HepG2 (cell line): ENCODE results near the gene DNAJC2. TPM values are rescaled to one million over a fixed set of nuclear protein-coding genes. Genes with fewer than 3 reads are reported as not detected.

ENCODE experiments used
- ATAC-seq: fragments of 200-7000 bp; cut with Tn5 transposase; 3 replicates; pipeline ENCODE4 v1.9.1; 2020; ENCODE audit warnings: mild to moderate bottlenecking, moderate library complexity
- BruUV-seq: library from RNA; stranded (reverse); fragments of 400-500 nt; replicated peaks from 2 replicates; lab custom pipeline; 2021; lab: Mats Ljungman, UMichigan
- CTCF ChIA-PET: fragments of 300-600 bp; formaldehyde crosslinking; extraction: SDS; loops from one replicate; lab custom pipeline; 2021; ENCODE audit warnings: low total read pairs, inconsistent platforms, low intra/inter-chr PET ratio; lab: Yijun Ruan, JAX
- POLR2A ChIA-PET: fragments of 350-600 bp; sonication (Branson Sonifier 250); formaldehyde crosslinking; loops from one replicate; lab custom pipeline; 2020; ENCODE audit warnings: antibody characterized with exemption, inconsistent platforms; lab: Yijun Ruan, JAX
- DNase-seq: peaks from one replicate; pipeline ENCODE4 v3.0.0-alpha.2; 2015; ENCODE audit warnings: low spot score
- FAIRE-seq: peaks from 3 replicates; lab custom pipeline; 2011; peaks lifted over from hg19 to GRCh38; lab: Jason Lieb, UNC
- H2AFZ ChIP-seq: one replicate; pipeline ENCODE4 v1.6.1; 2011; ENCODE audit warnings: low read length, inconsistent platforms
- H3K27ac ChIP-seq: fragments of 300-600 bp; 3 replicates; pipeline ENCODE4 v1.8.0; 2011; ENCODE audit warnings: mixed run types, mild to moderate bottlenecking, mixed read lengths, low read length, inconsistent platforms; ENCODE audit not compliant: insufficient read depth; ENCODE audit errors: extremely low read length
- H3K27me3 ChIP-seq, 2 experiments: fragments of 200-600 bp in 1 of 2; 2 replicates in 1 of 2; 3 replicates in 1 of 2; pipeline versions ENCODE4 v1.6.0 to v1.8.0; 2011; ENCODE audit warnings: low read length in 2 of 2, mild to moderate bottlenecking in 2 of 2, moderate library complexity in 2 of 2, inconsistent platforms in 1 of 2; ENCODE audit not compliant: insufficient read depth in 2 of 2, control insufficient read depth in 1 of 2
- H3K36me3 ChIP-seq, 2 experiments: fragments of 200-600 bp in 1 of 2; replicated peaks in 1 of 2; 2 replicates in 1 of 2; 3 replicates in 1 of 2; pipeline versions ENCODE4 v1.5.1 to v1.8.0; 2011; ENCODE audit warnings: low read length in 2 of 2, inconsistent platforms in 1 of 2; ENCODE audit not compliant: insufficient read depth in 2 of 2, control insufficient read depth in 1 of 2
- H3K4me1 ChIP-seq: 2 replicates; pipeline ENCODE4 v1.5.1; 2012; ENCODE audit warnings: low read length, inconsistent platforms; ENCODE audit not compliant: insufficient read depth
- H3K4me2 ChIP-seq: 2 replicates; pipeline ENCODE4 v1.6.0; 2011; ENCODE audit warnings: low read depth, low read length, inconsistent platforms
- H3K4me3 ChIP-seq, 3 experiments: fragments of 200-600 bp in 1 of 3; sonication (generic), shearing (Covaris generic) in 1 of 3; replicated peaks in 1 of 3; 2 replicates each; pipeline ENCODE4 v1.5.1; 2011 to 2016; ENCODE audit warnings: low read length in 3 of 3, inconsistent platforms in 2 of 3, low read depth in 2 of 3, mild to moderate bottlenecking in 2 of 3, control low read depth in 1 of 3, mixed read lengths in 1 of 3; ENCODE audit not compliant: insufficient read depth in 1 of 3
- H3K79me2 ChIP-seq: one replicate; pipeline ENCODE4 v1.6.1; 2011; ENCODE audit warnings: low read length, inconsistent platforms; ENCODE audit not compliant: insufficient read depth
- H3K9ac ChIP-seq: 2 replicates; pipeline ENCODE4 v1.6.0; 2011; ENCODE audit warnings: mild to moderate bottlenecking, low read depth, low read length, inconsistent platforms; ENCODE audit not compliant: insufficient read depth
- H3K9me3 ChIP-seq: 2 replicates; pipeline ENCODE4 v1.5.1; 2012; ENCODE audit warnings: mild to moderate bottlenecking, low read length
- H4K20me1 ChIP-seq: 2 replicates; pipeline ENCODE4 v1.6.0; 2011; ENCODE audit warnings: inconsistent platforms, mild to moderate bottlenecking, low read length, moderate library complexity; ENCODE audit not compliant: insufficient read depth
- CEBPG ChIP-seq: IDR thresholded peaks from 2 replicates; pipeline ENCODE4 v1.6.1; 2016
- EP300 ChIP-seq, 3 experiments: sonication (generic) in 1 of 3; formaldehyde crosslinking in 1 of 3; IDR thresholded peaks; 2 replicates each; pipeline versions ENCODE4 v1.5.1 to v1.6.1; 2011 to 2020; ENCODE audit warnings: low read depth in 2 of 3, low read length in 2 of 3, borderline replicate concordance in 1 of 3, improper control_type of control experiment in 1 of 3, mild to moderate bottlenecking in 1 of 3, missing genetic modification reagents in 1 of 3, moderate library complexity in 1 of 3
- GZF1 ChIP-seq: sonication (generic); formaldehyde crosslinking; IDR thresholded peaks from 2 replicates; pipeline ENCODE4 v1.5.1; 2020; ENCODE audit warnings: mild to moderate bottlenecking, missing genetic modification reagents
- HMGA1 ChIP-seq: sonication (generic); formaldehyde crosslinking; conservative IDR thresholded peaks from 2 replicates; pipeline ENCODE4 v1.4.0; 2020; ENCODE audit warnings: missing genetic modification reagents
- HNF4A ChIP-seq: sonication (generic); formaldehyde crosslinking; IDR thresholded peaks from 2 replicates; pipeline ENCODE4 v1.4.0; 2020; ENCODE audit warnings: missing genetic modification reagents
- HOMEZ ChIP-seq: IDR thresholded peaks from 2 replicates; pipeline ENCODE4 v1.6.1; 2016; ENCODE audit warnings: low read depth
- KLF15 ChIP-seq: sonication (generic); formaldehyde crosslinking; IDR thresholded peaks from 2 replicates; pipeline ENCODE4 v1.8.1; 2023; ENCODE audit warnings: borderline replicate concordance, mild to moderate bottlenecking, inconsistent platforms, missing genetic modification reagents, mixed read lengths
- NFE2L2 ChIP-seq: fragments of 150-350 bp; IDR thresholded peaks from 2 replicates; pipeline ENCODE4 v1.6.1; 2014; ENCODE audit warnings: low read length
- NR2F6 ChIP-seq, 2 experiments: IDR thresholded peaks; 2 replicates each; pipeline ENCODE4 v1.6.1; 2016; ENCODE audit warnings: antibody characterized with exemption in 1 of 2, mild to moderate bottlenecking in 1 of 2
- PAX8 ChIP-seq: sonication (generic); formaldehyde crosslinking; IDR thresholded peaks from 2 replicates; pipeline ENCODE4 v1.8.0; 2022; ENCODE audit warnings: mild to moderate bottlenecking, missing genetic modification reagents, borderline replicate concordance
- PHF21A ChIP-seq: sonication (generic); formaldehyde crosslinking; IDR thresholded peaks from 2 replicates; pipeline ENCODE4 v1.5.0; 2020; ENCODE audit warnings: mild to moderate bottlenecking, missing genetic modification reagents
- RNF2 ChIP-seq: fragments of 450-650 bp; conservative IDR thresholded peaks from 2 replicates; pipeline ENCODE4 v1.6.1; 2016; ENCODE audit warnings: low read depth
- SIX4 ChIP-seq: sonication (generic); formaldehyde crosslinking; IDR thresholded peaks from 2 replicates; pipeline ENCODE4 v1.4.0; 2020; ENCODE audit warnings: missing genetic modification reagents
- TEAD3 ChIP-seq: optimal IDR thresholded peaks from 2 replicates; pipeline ENCODE3; 2016; ENCODE audit warnings: borderline replicate concordance
- ZBTB20 ChIP-seq: sonication (generic); formaldehyde crosslinking; IDR thresholded peaks from 2 replicates; pipeline ENCODE4 v1.8.1; 2023; ENCODE audit warnings: missing genetic modification reagents, low read depth, mild to moderate bottlenecking, borderline replicate concordance
- ZBTB25 ChIP-seq: IDR thresholded peaks from 2 replicates; pipeline ENCODE4 v1.6.1; 2018; ENCODE audit warnings: missing genetic modification reagents
- ZBTB37 ChIP-seq: sonication (generic); formaldehyde crosslinking; IDR thresholded peaks from 2 replicates; pipeline ENCODE4 v1.4.0; 2020; ENCODE audit warnings: mild to moderate bottlenecking, missing genetic modification reagents
- ZFP37 ChIP-seq: sonication (generic); formaldehyde crosslinking; IDR thresholded peaks from 2 replicates; pipeline ENCODE4 v1.4.0; 2020; ENCODE audit warnings: missing genetic modification reagents, borderline replicate concordance
- ZFYVE20 ChIP-seq: sonication (generic); formaldehyde crosslinking; IDR thresholded peaks from 2 replicates; pipeline ENCODE4 v1.8.0; 2023; ENCODE audit warnings: low read depth, mild to moderate bottlenecking, moderate library complexity, missing genetic modification reagents, borderline replicate concordance
- ZNF460 ChIP-seq: sonication (generic); formaldehyde crosslinking; IDR thresholded peaks from 2 replicates; pipeline ENCODE4 v1.5.1; 2020; ENCODE audit warnings: missing genetic modification reagents, mild to moderate bottlenecking, borderline replicate concordance
- ZNF580 ChIP-seq: IDR thresholded peaks from 2 replicates; pipeline ENCODE4 v1.6.1; 2016; ENCODE audit warnings: low read depth, borderline replicate concordance
- ZNF644 ChIP-seq: IDR thresholded peaks from 2 replicates; pipeline ENCODE4 v1.6.1; 2016; ENCODE audit warnings: low read depth
- WGBS: methylation state at CpG from one replicate; pipeline ENCODE4 v1.1.6; 2017; ENCODE audit warnings: low lambda C conversion rate; 5-methylcytosine and 5-hydroxymethylcytosine counted together
- in situ Hi-C: cut with HindIII; loops from 2 replicates; pipeline ENCODE4 v1.10.0; 2017; ENCODE audit warnings: low pct_unique_long_range_greater_than_20kb; ENCODE audit not compliant: extremely low pct_ligation_motif_present
- intact Hi-C: fragments of 100-400 bp; cut with micrococcal nuclease; formaldehyde crosslinking; loops from one replicate; pipeline ENCODE4 v1.10.0; 2022; ENCODE audit not compliant: unreplicated experiment
- polyA plus RNA-seq, 8 experiments: library from polyadenylated mRNA; depleted of rRNA in 3 of 8; stranded (reverse) in 7 of 8; unstranded in 1 of 8; fragments of >200 nt; fragmentation: Illumina TruSeq in 4 of 8; extraction: Trizol in 4 of 8; gene quantifications; 2 replicates each; pipeline versions ENCODE4 v1.2.1 to v1.2.3, GENCODE V29; 2011 to 2016; ENCODE audit warnings: low read depth in 4 of 8, missing spikeins in 1 of 8, mixed read lengths in 1 of 8; ENCODE audit not compliant: insufficient read depth in 1 of 8
- total RNA-seq, 5 experiments: library from RNA; depleted of rRNA; stranded (reverse); fragments of >200 nt; fragmentation: Illumina TruSeq; extraction: Trizol; gene quantifications; 2 replicates each; pipeline ENCODE4 v1.2.3, GENCODE V29; 2016; ENCODE audit warnings: low read depth in 1 of 5

The DNAJC2 gene
- total and polyA plus RNA-seq, 2 of the 13 experiments (the other 11 are each of a cell fraction or from before 2014, with no cell fraction given), result 19.6 to 42.0 TPM

GRCh38 chr7:103391150-103391549 is 46.6 kb upstream of the DNAJC2 start:
- Histone ChIP-seq H3K79me2 (no peaks in the 10 kb centered on the region), H3K27me3 (no peaks in the 10 kb centered on the region), H3K4me3 (no peak overlapping the region), H4K20me1 (no peaks in the 10 kb centered on the region), H3K27ac (no peak overlapping the region), H2AFZ (no peak overlapping the region), H3K4me1 (peaks cover 47% of the 10 kb centered on the region), H3K9ac (no peak overlapping the region), H3K9me3 (no peaks in the 10 kb centered on the region), H3K36me3 (no peaks in the 10 kb centered on the region), H3K4me2 (no peak overlapping the region)
- intact Hi-C loops, result no loop called here
- 75% methylated on average over 5 of the region's 5 CpGs for WGBS
- in situ Hi-C loops, result no loop called here
- ATAC-seq, result no peak
- ChIA-PET CTCF (no interaction called here), POLR2A (interaction anchor here (0.7 kb wide), 1 partner anchor 83 kb away, joined by 3 read pairs; no protein-coding TSS in a partner anchor)
- BruUV-seq, result no TSS peak
- DNase-seq, result peak; percentile 31
- no peak for FAIRE-seq
- TF ChIP-seq HNF4A (CRISPR knock-in tag) (peak; percentile 52), ZFP37 (CRISPR knock-in tag) (no peak), SIX4 (CRISPR knock-in tag) (peak; percentile 67; the same call in 1 of the 2 replicates), HOMEZ (CRISPR knock-in tag) (peak; percentile 59; the same call in 1 of the 2 replicates), TEAD3 (no peak), ZNF460 (CRISPR knock-in tag) (no peak), ZBTB37 (CRISPR knock-in tag) (no peak), CEBPG (peak; percentile 60), RNF2 (no peak), HMGA1 (CRISPR knock-in tag) (no peak), NR2F6 (IDR thresholded peaks at IDR 0.05) (no peak), NR2F6 (CRISPR knock-in tag; IDR thresholded peaks at IDR 0.05) (no peak), ZNF580 (CRISPR knock-in tag) (no peak), PAX8 (CRISPR knock-in tag) (no peak), PHF21A (CRISPR knock-in tag) (no peak), ZNF644 (CRISPR knock-in tag) (peak; percentile 88), NFE2L2 (no peak), ZBTB25 (CRISPR knock-in tag) (no peak), ZBTB20 (CRISPR knock-in tag) (peak; percentile 39; the same call in 1 of the 2 replicates), EP300 (IDR thresholded peaks at IDR 0.05; ENCODE audit: low read depth in 2 of 2, low read length in 2 of 2) (peak in 1 of 2 experiments; percentile 13; a peak in 1 of 4 replicates), EP300 (CRISPR knock-in tag; IDR thresholded peaks at IDR 0.05; ENCODE audit: borderline replicate concordance) (no peak), ZFYVE20 (CRISPR knock-in tag) (no peak), KLF15 (no peak), GZF1 (CRISPR knock-in tag) (no peak)
